ENCODE measurements around the gene GSK3B.

The GSK3B gene

GRCh38 chr3:119955972-119956371, 138.3 kb downstream of the GSK3B start:
- H3K27me3 ChIP-seq (ENCODE audit: control insufficient read depth, insufficient read depth, low read length), result no peaks in the 10 kb centered on the region
- no peak overlapping the region for H3K9ac ChIP-seq
- no peaks in the 10 kb centered on the region for H3K9me3 ChIP-seq (ENCODE audit: control insufficient read depth, low read length)
- TF ChIP-seq CTCF (IDR thresholded peaks at IDR 0.05), result no peak
- no peak overlapping the region for H3K27ac ChIP-seq
- no peaks in the 10 kb centered on the region for H3K36me3 ChIP-seq (ENCODE audit: control insufficient read depth, insufficient read depth, low read length)
- H3K79me2 ChIP-seq, result peaks cover 20% of the 10 kb centered on the region
- H2AFZ ChIP-seq, result no peak overlapping the region
- no peak overlapping the region for H3K4me2 ChIP-seq (ENCODE audit: low read length)
- H3K4me1 ChIP-seq, result no peaks in the 10 kb centered on the region
- no peak overlapping the region for H3K4me3 ChIP-seq (ENCODE audit: low read depth, low read length)

GRCh38 chr3:119950666-119951325, 143.5 kb downstream of the GSK3B start:
- no peak overlapping the region for H3K9ac ChIP-seq

DNA sequence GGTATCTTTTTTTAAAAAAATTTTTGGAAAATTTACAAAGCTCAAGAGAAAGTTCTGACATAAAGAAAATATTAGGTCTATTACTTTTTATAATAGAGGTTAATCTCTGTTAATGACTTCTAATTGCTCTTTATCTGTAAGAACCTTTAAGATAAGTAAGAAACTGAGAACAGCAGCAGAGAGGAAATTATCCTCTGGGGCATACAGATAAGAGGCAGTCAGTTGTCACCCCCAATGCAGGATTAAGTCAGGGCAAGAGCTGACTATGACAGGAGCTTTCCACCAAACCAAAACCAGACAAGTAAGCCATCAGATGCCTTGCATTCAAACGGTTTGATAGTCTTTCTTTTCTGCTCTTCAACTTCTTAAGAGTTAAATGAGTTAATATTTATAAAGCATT, 149.0 kb downstream of the GSK3B start:
- TF ChIP-seq CTCF (IDR thresholded peaks at IDR 0.05), result no peak
- Histone ChIP-seq H2AFZ (no peak overlapping the region), H3K4me1 (peaks cover 6% of the 10 kb centered on the region), H3K9ac (no peak overlapping the region), H3K4me2 (ENCODE audit: low read length) (no peak overlapping the region), H3K4me3 (ENCODE audit: low read depth, low read length) (no peak overlapping the region), H3K36me3 (ENCODE audit: control insufficient read depth, insufficient read depth, low read length) (no peaks in the 10 kb centered on the region), H3K27ac (no peak overlapping the region), H3K9me3 (ENCODE audit: control insufficient read depth, low read length) (no peaks in the 10 kb centered on the region), H3K79me2 (peaks cover 17% of the 10 kb centered on the region), H3K27me3 (ENCODE audit: control insufficient read depth, insufficient read depth, low read length) (no peaks in the 10 kb centered on the region)

More at GRCh38 chr3:119950666-119951325, 143.5 kb downstream of the GSK3B start:
- no peak for TF ChIP-seq CTCF (IDR thresholded peaks at IDR 0.05)
- no peak overlapping the region for H3K4me2 ChIP-seq (ENCODE audit: low read length)
- H3K27me3 ChIP-seq (ENCODE audit: control insufficient read depth, insufficient read depth, low read length), result no peaks in the 10 kb centered on the region
- H2AFZ ChIP-seq, result no peak overlapping the region
- no peak overlapping the region for H3K27ac ChIP-seq
- no peaks in the 10 kb centered on the region for H3K9me3 ChIP-seq (ENCODE audit: control insufficient read depth, low read length)
- peaks cover 5% of the 10 kb centered on the region for H3K79me2 ChIP-seq
- no peaks in the 10 kb centered on the region for H3K36me3 ChIP-seq (ENCODE audit: control insufficient read depth, insufficient read depth, low read length)
- H3K4me3 ChIP-seq (ENCODE audit: low read depth, low read length), result no peak overlapping the region
- H3K4me1 ChIP-seq, result peaks cover 4% of the 10 kb centered on the region

DNA sequence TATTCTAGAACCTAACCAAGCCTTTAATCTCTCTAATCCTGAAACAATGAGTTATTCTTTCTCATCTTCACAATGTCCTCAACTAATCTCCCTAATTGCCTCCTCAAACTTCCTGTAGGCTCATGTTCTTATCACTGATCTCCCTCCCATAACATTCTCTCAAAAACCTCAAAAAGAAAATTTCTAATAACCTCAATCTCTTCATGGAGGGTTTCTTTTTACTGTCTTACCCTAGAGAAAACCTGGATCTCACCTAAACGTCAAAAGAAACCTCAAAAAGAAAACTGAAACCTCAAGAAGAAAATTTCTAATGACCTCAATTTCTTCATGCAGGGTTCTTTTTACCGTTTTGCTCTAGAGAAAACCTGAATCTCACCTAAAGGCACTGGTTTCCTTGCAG, 150.2 kb downstream of the GSK3B start:
- Histone ChIP-seq H3K79me2 (peaks cover 17% of the 10 kb centered on the region), H3K27me3 (ENCODE audit: control insufficient read depth, insufficient read depth, low read length) (no peaks in the 10 kb centered on the region), H3K27ac (no peak overlapping the region), H3K4me1 (peaks cover 4% of the 10 kb centered on the region), H2AFZ (no peak overlapping the region), H3K4me2 (ENCODE audit: low read length) (no peak overlapping the region), H3K36me3 (ENCODE audit: control insufficient read depth, insufficient read depth, low read length) (no peaks in the 10 kb centered on the region), H3K4me3 (ENCODE audit: low read depth, low read length) (no peak overlapping the region), H3K9ac (no peak overlapping the region), H3K9me3 (ENCODE audit: control insufficient read depth, low read length) (no peaks in the 10 kb centered on the region)
- no peak for TF ChIP-seq CTCF (IDR thresholded peaks at IDR 0.05)

- H3K4me3 ChIP-seq (ENCODE audit: low read depth, low read length), result no peak overlapping the region
- H3K36me3 ChIP-seq (ENCODE audit: control insufficient read depth, insufficient read depth, low read length), result no peaks in the 10 kb centered on the region
- H3K79me2 ChIP-seq, result peaks cover 10% of the 10 kb centered on the region
- no peaks in the 10 kb centered on the region for H3K4me1 ChIP-seq
- no peak for TF ChIP-seq CTCF (IDR thresholded peaks at IDR 0.05)
- no peaks in the 10 kb centered on the region for H3K9me3 ChIP-seq (ENCODE audit: control insufficient read depth, low read length)
- H3K9ac ChIP-seq, result no peak overlapping the region
- H3K4me2 ChIP-seq (ENCODE audit: low read length), result no peak overlapping the region
- no peak overlapping the region for H2AFZ ChIP-seq
- H3K27me3 ChIP-seq (ENCODE audit: control insufficient read depth, insufficient read depth, low read length), result no peaks in the 10 kb centered on the region
- no peak overlapping the region for H3K27ac ChIP-seq
These were observed 155.2 kb downstream of the GSK3B start for GRCh38 chr3:119939077-119939476.
